HEK293 (cell line): ENCODE data around the gene MRPS22.

ENCODE experiments used
- ZNF274 ChIP-seq, 2 experiments: fragments of 200-500 bp in 1 of 2; fragments of 450-650 bp in 1 of 2; sonication (Bioruptor generic) in 1 of 2; formaldehyde crosslinking in 1 of 2; IDR thresholded peaks; 2 replicates each; pipeline versions ENCODE4 v1.5.1 to v1.6.1; 2014 to 2016; ENCODE audit warnings: borderline replicate concordance in 1 of 2, inconsistent platforms in 1 of 2, low read length in 1 of 2, missing biosample characterization in 1 of 2, missing genetic modification characterization in 1 of 2
- ZNF335 ChIP-seq: fragments of 450-650 bp; formaldehyde crosslinking; conservative IDR thresholded peaks from 2 replicates; pipeline ENCODE4 v1.5.1; 2016; ENCODE audit warnings: missing biosample characterization, missing genetic modification characterization
- ZNF350 ChIP-seq: fragments of 450-650 bp; formaldehyde crosslinking; IDR thresholded peaks from 2 replicates; pipeline ENCODE4 v1.5.0; 2017; ENCODE audit warnings: missing biosample characterization, mild to moderate bottlenecking, missing genetic modification characterization
- ZNF394 ChIP-seq: fragments of 450-650 bp; formaldehyde crosslinking; IDR thresholded peaks from 2 replicates; pipeline ENCODE4 v1.5.1; 2016; ENCODE audit warnings: missing biosample characterization, missing genetic modification characterization, mild to moderate bottlenecking, moderate library complexity, borderline replicate concordance
- ZNF621 ChIP-seq: fragments of 450-650 bp; formaldehyde crosslinking; IDR thresholded peaks from 2 replicates; pipeline ENCODE4 v1.5.1; 2017; ENCODE audit warnings: missing biosample characterization, missing genetic modification characterization
- ZXDB ChIP-seq: fragments of 450-650 bp; formaldehyde crosslinking; IDR thresholded peaks from 2 replicates; pipeline ENCODE4 v1.5.1; 2016; ENCODE audit warnings: missing biosample characterization, missing genetic modification characterization

- TF ChIP-seq ZNF394 (tag by site-specific recombination) (no peak), ZNF274 (IDR thresholded peaks at IDR 0.05; ENCODE audit: low read length) (no peak), ZNF274 (tag by site-specific recombination; IDR thresholded peaks at IDR 0.05; ENCODE audit: borderline replicate concordance) (no peak), ZNF621 (tag by site-specific recombination) (no peak), ZNF350 (tag by site-specific recombination) (no peak), ZNF335 (tag by site-specific recombination) (peak; percentile 91; the same call in 1 of the 2 replicates), ZXDB (tag by site-specific recombination) (no peak; the same call in 1 of the 2 replicates)
These were observed 45.2 kb downstream of the MRPS22 start for GRCh38 chr3:139388821-139389551.
